PC-9 (cell line): Measurements from ENCODE around the gene SETBP1. TPM values are rescaled to one million over a fixed set of nuclear protein-coding genes. Genes with fewer than 3 reads are reported as not detected.

ENCODE experiments used
- BruUV-seq: library from RNA; stranded (reverse); fragments of 400-500 nt; replicated peaks from 2 replicates; lab custom pipeline; 2021; lab: Mats Ljungman, UMichigan
- CTCF ChIA-PET: fragments of 300-600 bp; sonication (Branson Sonifier 250); formaldehyde crosslinking; loops from one replicate; lab custom pipeline; 2022; ENCODE audit warnings: antibody characterized with exemption; lab: Charles Lee
- POLR2A ChIA-PET: fragments of 300-600 bp; sonication (Branson Sonifier 250); formaldehyde crosslinking; loops from one replicate; lab custom pipeline; 2022; ENCODE audit warnings: antibody characterized with exemption; ENCODE audit not compliant: unreplicated experiment; lab: Charles Lee
- DNase-seq, 2 experiments: peaks; one replicate each; pipeline versions ENCODE4 v3.0.0 to v3.0.0-alpha.2; 2015 to 2022; ENCODE audit warnings: mixed read lengths in 1 of 2
- H2AFZ ChIP-seq: fragments of 200-600 bp; sonication (generic); 2 replicates; pipeline ENCODE4 v1.8.1; 2017; ENCODE audit warnings: antibody characterized with exemption
- H3F3A ChIP-seq: fragments of 200-600 bp; sonication (generic); 2 replicates; pipeline ENCODE4 v1.8.1; 2017; ENCODE audit warnings: antibody characterized with exemption, mild to moderate bottlenecking, low read depth; ENCODE audit not compliant: insufficient read depth
- H3K27ac ChIP-seq: fragments of 200-600 bp; sonication (generic); 2 replicates; pipeline ENCODE4 v1.6.1; 2016; ENCODE audit warnings: mixed run types
- H3K27me3 ChIP-seq: fragments of 200-600 bp; sonication (generic); 2 replicates; pipeline ENCODE4 v1.6.1; 2016; ENCODE audit warnings: low read depth, mixed run types; ENCODE audit not compliant: insufficient read depth
- H3K36me3 ChIP-seq: fragments of 200-600 bp; sonication (generic); 2 replicates; pipeline ENCODE4 v1.6.1; 2016; ENCODE audit warnings: low read depth, mixed run types
- H3K4me1 ChIP-seq: fragments of 200-600 bp; sonication (generic); replicated peaks from 2 replicates; pipeline ENCODE4 v1.6.1; 2016; ENCODE audit warnings: mixed run types; ENCODE audit not compliant: insufficient read depth
- H3K4me2 ChIP-seq: fragments of 200-600 bp; sonication (generic); 2 replicates; pipeline ENCODE4 v1.6.1; 2017; ENCODE audit warnings: mixed run types
- H3K4me3 ChIP-seq: fragments of 200-600 bp; sonication (generic); 2 replicates; pipeline ENCODE4 v1.6.1; 2016; ENCODE audit warnings: mixed run types
- H3K79me2 ChIP-seq: fragments of 200-600 bp; sonication (generic); 2 replicates; pipeline ENCODE4 v1.6.1; 2017; ENCODE audit warnings: low read depth, mixed run types
- H3K9me2 ChIP-seq: fragments of 200-600 bp; sonication (generic); 2 replicates; pipeline ENCODE4 v1.8.1; 2017; ENCODE audit warnings: mild to moderate bottlenecking; ENCODE audit not compliant: insufficient read depth
- H3K9me3 ChIP-seq: fragments of 200-600 bp; sonication (generic); 2 replicates; pipeline ENCODE4 v1.8.1; 2016; ENCODE audit warnings: low read depth; ENCODE audit not compliant: insufficient read depth
- H4K20me1 ChIP-seq: fragments of 200-600 bp; sonication (generic); 2 replicates; pipeline ENCODE4 v1.8.1; 2017; ENCODE audit not compliant: insufficient read depth
- EZH2 ChIP-seq: fragments of 200-600 bp; sonication (generic); IDR thresholded peaks from 2 replicates; pipeline ENCODE4 v1.8.0; 2017; ENCODE audit warnings: antibody characterized with exemption, low read depth
- intact Hi-C: fragments of 100-400 bp; cut with micrococcal nuclease; formaldehyde crosslinking; loops from one replicate; pipeline ENCODE4 v1.10.0; 2022; ENCODE audit not compliant: unreplicated experiment
- total RNA-seq: library from RNA; stranded (reverse); gene quantifications from 2 replicates; pipeline ENCODE4 v1.2.3, GENCODE V29; 2021
- TF ChIP-seq, protein P1 (sequence below): fragments of 200-600 bp; sonication (generic); conservative IDR thresholded peaks from 2 replicates; pipeline ENCODE4 v1.6.1; 2017; ENCODE audit warnings: mixed run types, antibody characterized with exemption, mild to moderate bottlenecking, moderate library complexity

The SETBP1 gene
- total RNA-seq, 1 experiment from 2014 or later = 9.0 TPM

- ChIA-PET CTCF (no interaction called here), POLR2A (no interaction called here)
- no peaks in the 10 kb centered on the region for H3K9me2 ChIP-seq
- H4K20me1 ChIP-seq = no peaks in the 10 kb centered on the region
- no peak for DNase-seq
- no peaks in the 10 kb centered on the region for H3K4me1 ChIP-seq
- H2AFZ ChIP-seq = no peak overlapping the region
- intact Hi-C loops = no loop called here
- no peaks in the 10 kb centered on the region for H3K79me2 ChIP-seq
- no peaks in the 10 kb centered on the region for H3F3A ChIP-seq
- TF ChIP-seq, protein P1, sequence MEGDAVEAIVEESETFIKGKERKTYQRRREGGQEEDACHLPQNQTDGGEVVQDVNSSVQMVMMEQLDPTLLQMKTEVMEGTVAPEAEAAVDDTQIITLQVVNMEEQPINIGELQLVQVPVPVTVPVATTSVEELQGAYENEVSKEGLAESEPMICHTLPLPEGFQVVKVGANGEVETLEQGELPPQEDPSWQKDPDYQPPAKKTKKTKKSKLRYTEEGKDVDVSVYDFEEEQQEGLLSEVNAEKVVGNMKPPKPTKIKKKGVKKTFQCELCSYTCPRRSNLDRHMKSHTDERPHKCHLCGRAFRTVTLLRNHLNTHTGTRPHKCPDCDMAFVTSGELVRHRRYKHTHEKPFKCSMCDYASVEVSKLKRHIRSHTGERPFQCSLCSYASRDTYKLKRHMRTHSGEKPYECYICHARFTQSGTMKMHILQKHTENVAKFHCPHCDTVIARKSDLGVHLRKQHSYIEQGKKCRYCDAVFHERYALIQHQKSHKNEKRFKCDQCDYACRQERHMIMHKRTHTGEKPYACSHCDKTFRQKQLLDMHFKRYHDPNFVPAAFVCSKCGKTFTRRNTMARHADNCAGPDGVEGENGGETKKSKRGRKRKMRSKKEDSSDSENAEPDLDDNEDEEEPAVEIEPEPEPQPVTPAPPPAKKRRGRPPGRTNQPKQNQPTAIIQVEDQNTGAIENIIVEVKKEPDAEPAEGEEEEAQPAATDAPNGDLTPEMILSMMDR = no peak
- no peak for TF ChIP-seq EZH2
- H3K4me3 ChIP-seq = no peak overlapping the region
- H3K4me2 ChIP-seq = no peak overlapping the region
- H3K27ac ChIP-seq = no peak overlapping the region
- no peaks in the 10 kb centered on the region for H3K9me3 ChIP-seq
- no TSS peak for BruUV-seq
- no peaks in the 10 kb centered on the region for H3K27me3 ChIP-seq
- H3K36me3 ChIP-seq = no peaks in the 10 kb centered on the region
Measured at GRCh38 chr18:44699572-44700261, 19.0 kb downstream of the SETBP1 start.

GRCh38 chr18:44700652-44701051 lies 20.0 kb downstream of the SETBP1 start:
- H3K79me2 ChIP-seq = no peaks in the 10 kb centered on the region
- H3K9me3 ChIP-seq = no peaks in the 10 kb centered on the region
- H3K4me3 ChIP-seq = no peak overlapping the region
- no peak overlapping the region for H2AFZ ChIP-seq
- no peaks in the 10 kb centered on the region for H4K20me1 ChIP-seq
- ChIA-PET POLR2A (no interaction called here), CTCF (no interaction called here)
- no peaks in the 10 kb centered on the region for H3K27me3 ChIP-seq
- H3K4me1 ChIP-seq = no peaks in the 10 kb centered on the region
- intact Hi-C loops = no loop called here
- H3K4me2 ChIP-seq = no peak overlapping the region
- no peaks in the 10 kb centered on the region for H3K36me3 ChIP-seq
- H3K9me2 ChIP-seq = no peaks in the 10 kb centered on the region
- H3K27ac ChIP-seq = no peak overlapping the region
- DNase-seq = no peak
- H3F3A ChIP-seq = no peaks in the 10 kb centered on the region
- BruUV-seq = no TSS peak
- TF ChIP-seq, protein P1 = no peak

DNA sequence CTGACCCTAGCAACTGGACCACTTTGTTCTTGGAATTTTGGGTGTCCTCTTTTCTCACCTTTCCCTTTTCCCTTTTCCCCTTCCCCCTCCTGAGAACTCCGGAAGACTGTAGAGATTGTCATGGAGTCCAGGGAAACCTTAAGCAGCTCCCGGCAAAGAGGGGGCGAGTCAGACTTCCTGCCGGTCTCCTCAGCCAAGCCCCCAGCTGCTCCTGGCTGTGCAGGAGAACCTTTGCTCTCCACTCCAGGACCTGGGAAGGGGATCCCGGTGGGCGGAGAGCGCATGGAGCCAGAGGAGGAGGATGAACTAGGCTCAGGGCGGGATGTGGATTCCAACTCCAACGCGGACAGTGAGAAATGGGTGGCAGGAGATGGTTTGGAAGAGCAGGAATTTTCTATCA lies 20.5 kb downstream of the SETBP1 start:
- no peak overlapping the region for H2AFZ ChIP-seq
- H4K20me1 ChIP-seq = no peaks in the 10 kb centered on the region
- H3K9me2 ChIP-seq = no peaks in the 10 kb centered on the region
- ChIA-PET POLR2A (no interaction called here), CTCF (no interaction called here)
- TF ChIP-seq, protein P1 = no peak
- no peak for TF ChIP-seq EZH2
- intact Hi-C loops = no loop called here
- H3K4me1 ChIP-seq = no peaks in the 10 kb centered on the region
- no peak overlapping the region for H3K27ac ChIP-seq
- no peaks in the 10 kb centered on the region for H3K36me3 ChIP-seq
- no peak overlapping the region for H3K4me3 ChIP-seq
- no peak for DNase-seq
- H3K27me3 ChIP-seq = no peaks in the 10 kb centered on the region
- BruUV-seq = no TSS peak
- H3F3A ChIP-seq = no peaks in the 10 kb centered on the region
- no peak overlapping the region for H3K4me2 ChIP-seq
- no peaks in the 10 kb centered on the region for H3K9me3 ChIP-seq
- H3K79me2 ChIP-seq = no peaks in the 10 kb centered on the region
